Caco-2 (cell line): ENCODE measurements around the gene PRSS58. TPM values are rescaled to one million over a fixed set of nuclear protein-coding genes. Genes with fewer than 3 reads are reported as not detected.
A peak's percentile ranks its signal among the peaks of the same experiment; 100 is the strongest.

Experiments used
- BruUV-seq: library from RNA; stranded (reverse); fragments of 400-500 nt; replicated peaks from 2 replicates; lab custom pipeline; 2021; lab: Mats Ljungman, UMichigan
- CTCF ChIA-PET: fragments of 300-600 bp; sonication (Branson Sonifier 250); formaldehyde crosslinking; loops from one replicate; lab custom pipeline; 2022; ENCODE audit warnings: antibody characterized with exemption; lab: Charles Lee
- POLR2A ChIA-PET: fragments of 300-600 bp; sonication (Branson Sonifier 250); formaldehyde crosslinking; loops from one replicate; lab custom pipeline; 2022; ENCODE audit warnings: antibody characterized with exemption; lab: Charles Lee
- DNase-seq, 2 experiments: peaks; one replicate each; pipeline versions ENCODE4 v3.0.0 to v3.0.0-alpha.2; 2020 to 2022
- H3K27me3 ChIP-seq: replicated peaks from 2 replicates; pipeline ENCODE4 v1.6.0; 2011; ENCODE audit warnings: low read length; ENCODE audit not compliant: control insufficient read depth, insufficient read depth
- H3K36me3 ChIP-seq: 2 replicates; pipeline ENCODE4 v1.5.1; 2011; ENCODE audit warnings: low read length; ENCODE audit not compliant: control insufficient read depth, insufficient read depth
- H3K4me1 ChIP-seq: fragments of 250-450 bp; sonication (Bioruptor Pico); 2 replicates; pipeline ENCODE4 v1.5.1; 2020; ENCODE audit warnings: mild to moderate bottlenecking
- H3K4me3 ChIP-seq: 2 replicates; pipeline ENCODE4 v1.5.1; 2011; ENCODE audit warnings: low read depth, mild to moderate bottlenecking, control low read depth, low read length
- H3K9me3 ChIP-seq: fragments of 250-450 bp; sonication (Bioruptor Pico); 2 replicates; pipeline ENCODE4 v1.5.1; 2020; ENCODE audit warnings: mild to moderate bottlenecking, moderate library complexity
- H3K27ac Mint-ChIP-seq: one replicate; pipeline ENCODE4 v1.8.0; 2022; ENCODE audit warnings: mixed read lengths; ENCODE audit not compliant: unreplicated experiment
- H3K27me3 Mint-ChIP-seq: one replicate; pipeline ENCODE4 v1.8.0; 2022; ENCODE audit warnings: mixed read lengths; ENCODE audit not compliant: insufficient read depth, unreplicated experiment
- H3K36me3 Mint-ChIP-seq: one replicate; pipeline ENCODE4 v1.8.0; 2022; ENCODE audit warnings: mild to moderate bottlenecking, mixed read lengths; ENCODE audit not compliant: insufficient read depth, unreplicated experiment
- H3K4me1 Mint-ChIP-seq: one replicate; pipeline ENCODE4 v1.8.0; 2022; ENCODE audit warnings: low read depth, mixed read lengths; ENCODE audit not compliant: unreplicated experiment
- H3K4me3 Mint-ChIP-seq: one replicate; pipeline ENCODE4 v1.8.0; 2022; ENCODE audit warnings: mild to moderate bottlenecking, moderate library complexity, mixed read lengths; ENCODE audit not compliant: unreplicated experiment
- H3K9me3 Mint-ChIP-seq: one replicate; pipeline ENCODE4 v1.8.0; 2022; ENCODE audit warnings: mixed read lengths; ENCODE audit not compliant: unreplicated experiment
- intact Hi-C: fragments of 100-400 bp; cut with micrococcal nuclease; formaldehyde crosslinking; loops from one replicate; pipeline ENCODE4 v1.10.0; 2022; ENCODE audit not compliant: unreplicated experiment
- total RNA-seq: library from RNA; stranded (reverse); gene quantifications from 2 replicates; pipeline ENCODE4 v1.2.3, GENCODE V29; 2022
- TF ChIP-seq, protein P1 (sequence below), 2 experiments: fragments of 200-600 bp in 1 of 2; IDR thresholded peaks; 1 replicate in 1 of 2; 2 replicates in 1 of 2; pipeline versions ENCODE4 v1.5.1 to v1.8.0; 2011 to 2022; ENCODE audit warnings: antibody characterized with exemption in 1 of 2, control low read depth in 1 of 2, inconsistent platforms in 1 of 2, low read depth in 1 of 2, low read length in 1 of 2, mild to moderate bottlenecking in 1 of 2, moderate library complexity in 1 of 2; ENCODE audit not compliant: insufficient read depth in 1 of 2, severe bottlenecking in 1 of 2, unreplicated experiment in 1 of 2

The PRSS58 gene
- total RNA-seq, 1 experiment from 2014 or later, result not detected

GRCh38 chr7:142301923-142302550 is 44.2 kb upstream of the PRSS58 start:
- ChIA-PET CTCF (interaction anchor here (1.9 kb wide), 1 partner anchor 22 kb away, joined by 6 read pairs; no protein-coding TSS in a partner anchor), POLR2A (no interaction called here)
- H3K27ac Mint-ChIP-seq, result no peak overlapping the region
- TF ChIP-seq, protein P1, sequence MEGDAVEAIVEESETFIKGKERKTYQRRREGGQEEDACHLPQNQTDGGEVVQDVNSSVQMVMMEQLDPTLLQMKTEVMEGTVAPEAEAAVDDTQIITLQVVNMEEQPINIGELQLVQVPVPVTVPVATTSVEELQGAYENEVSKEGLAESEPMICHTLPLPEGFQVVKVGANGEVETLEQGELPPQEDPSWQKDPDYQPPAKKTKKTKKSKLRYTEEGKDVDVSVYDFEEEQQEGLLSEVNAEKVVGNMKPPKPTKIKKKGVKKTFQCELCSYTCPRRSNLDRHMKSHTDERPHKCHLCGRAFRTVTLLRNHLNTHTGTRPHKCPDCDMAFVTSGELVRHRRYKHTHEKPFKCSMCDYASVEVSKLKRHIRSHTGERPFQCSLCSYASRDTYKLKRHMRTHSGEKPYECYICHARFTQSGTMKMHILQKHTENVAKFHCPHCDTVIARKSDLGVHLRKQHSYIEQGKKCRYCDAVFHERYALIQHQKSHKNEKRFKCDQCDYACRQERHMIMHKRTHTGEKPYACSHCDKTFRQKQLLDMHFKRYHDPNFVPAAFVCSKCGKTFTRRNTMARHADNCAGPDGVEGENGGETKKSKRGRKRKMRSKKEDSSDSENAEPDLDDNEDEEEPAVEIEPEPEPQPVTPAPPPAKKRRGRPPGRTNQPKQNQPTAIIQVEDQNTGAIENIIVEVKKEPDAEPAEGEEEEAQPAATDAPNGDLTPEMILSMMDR (IDR thresholded peaks at IDR 0.05; ENCODE audit: insufficient read depth in 1 of 2, low read depth in 1 of 2, low read length in 1 of 2, severe bottlenecking in 1 of 2, unreplicated experiment in 1 of 2), result peak; percentile 56 to 68
- no peaks in the 10 kb centered on the region for H3K36me3 ChIP-seq
- no peaks in the 10 kb centered on the region for H3K9me3 Mint-ChIP-seq
- no peaks in the 10 kb centered on the region; the same call in 1 of the 2 replicates for H3K27me3 ChIP-seq
- no peaks in the 10 kb centered on the region for H3K9me3 ChIP-seq
- peaks cover 19% of the 10 kb centered on the region for H3K27me3 Mint-ChIP-seq
- peak in 1 of 2 experiments; percentile 18 for DNase-seq
- intact Hi-C loops, result loop anchor here (1.0 kb wide), 1 partner anchor 149 kb away; no protein-coding TSS in a partner anchor
- H3K4me1 ChIP-seq, result no peaks in the 10 kb centered on the region
- no peaks in the 10 kb centered on the region for H3K36me3 Mint-ChIP-seq
- H3K4me1 Mint-ChIP-seq, result no peaks in the 10 kb centered on the region
- no TSS peak for BruUV-seq
- no peak overlapping the region for H3K4me3 Mint-ChIP-seq
- no peak overlapping the region for H3K4me3 ChIP-seq

DNA sequence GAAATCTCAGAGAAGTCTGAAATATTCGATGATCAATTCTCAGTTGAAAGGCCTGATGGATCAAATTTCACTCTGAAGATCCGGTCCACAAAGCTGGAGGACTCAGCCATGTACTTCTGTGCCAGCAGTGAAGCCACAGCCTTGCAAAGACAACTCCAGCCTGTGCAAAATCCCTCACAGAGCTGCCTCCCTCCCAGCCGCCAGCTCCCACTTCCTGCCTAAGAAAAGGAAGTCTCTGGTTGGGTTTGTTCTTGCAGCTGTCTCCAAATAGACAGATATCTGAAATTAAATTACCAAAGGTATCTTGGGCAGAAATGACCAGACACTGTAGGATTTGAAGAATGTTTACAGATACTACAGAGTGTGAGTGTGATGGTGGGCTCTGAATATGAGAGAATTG is 43.4 kb upstream of the PRSS58 start:
- H3K27me3 Mint-ChIP-seq, result peaks cover 22% of the 10 kb centered on the region
- Histone ChIP-seq H3K4me1 (no peaks in the 10 kb centered on the region), H3K9me3 (no peaks in the 10 kb centered on the region), H3K36me3 (no peaks in the 10 kb centered on the region), H3K27me3 (no peaks in the 10 kb centered on the region; the same call in 1 of the 2 replicates), H3K4me3 (no peak overlapping the region)
- no peaks in the 10 kb centered on the region for H3K4me1 Mint-ChIP-seq
- CTCF ChIA-PET, result no interaction called here
- no peak overlapping the region for H3K4me3 Mint-ChIP-seq
- intact Hi-C loops, result no loop called here
- no peaks in the 10 kb centered on the region for H3K36me3 Mint-ChIP-seq
- no peak overlapping the region for H3K27ac Mint-ChIP-seq
- POLR2A ChIA-PET, result no interaction called here
- TF ChIP-seq, protein P1 (IDR thresholded peaks at IDR 0.05; ENCODE audit: insufficient read depth in 1 of 2, low read depth in 1 of 2, low read length in 1 of 2, severe bottlenecking in 1 of 2, unreplicated experiment in 1 of 2), result no peak
- no peak for DNase-seq
- H3K9me3 Mint-ChIP-seq, result no peaks in the 10 kb centered on the region
- BruUV-seq, result no TSS peak

DNA sequence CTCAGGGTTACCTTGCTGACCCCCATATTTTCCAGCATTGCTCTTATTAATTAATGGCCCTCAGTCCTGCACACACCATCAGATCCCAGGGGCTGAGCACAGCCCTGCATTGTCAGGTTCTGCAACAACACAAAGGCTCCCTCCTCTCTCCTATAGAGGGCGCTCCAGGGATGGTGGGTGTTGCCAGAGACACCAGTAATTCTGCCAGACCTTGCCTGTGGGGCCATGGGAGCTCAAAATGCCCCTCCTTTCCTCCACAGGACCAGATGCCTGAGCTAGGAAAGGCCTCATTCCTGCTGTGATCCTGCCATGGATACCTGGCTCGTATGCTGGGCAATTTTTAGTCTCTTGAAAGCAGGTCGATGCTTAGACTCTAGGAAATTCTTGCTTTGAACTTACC is 42.8 kb upstream of the PRSS58 start:
- Histone ChIP-seq H3K4me3 (no peak overlapping the region), H3K36me3 (no peaks in the 10 kb centered on the region), H3K9me3 (no peaks in the 10 kb centered on the region), H3K4me1 (no peaks in the 10 kb centered on the region), H3K27me3 (no peaks in the 10 kb centered on the region; the same call in 1 of the 2 replicates)
- no TSS peak for BruUV-seq
- ChIA-PET POLR2A (no interaction called here), CTCF (no interaction called here)
- H3K9me3 Mint-ChIP-seq, result no peaks in the 10 kb centered on the region
- H3K27ac Mint-ChIP-seq, result no peak overlapping the region
- H3K36me3 Mint-ChIP-seq, result no peaks in the 10 kb centered on the region
- TF ChIP-seq, protein P1 (IDR thresholded peaks at IDR 0.05; ENCODE audit: insufficient read depth in 1 of 2, low read depth in 1 of 2, low read length in 1 of 2, severe bottlenecking in 1 of 2, unreplicated experiment in 1 of 2), result peak; percentile 10 to 30
- intact Hi-C loops, result no loop called here
- peak in 1 of 2 experiments; percentile 22 for DNase-seq
- no peaks in the 10 kb centered on the region for H3K4me1 Mint-ChIP-seq
- no peak overlapping the region for H3K4me3 Mint-ChIP-seq
- H3K27me3 Mint-ChIP-seq, result peaks cover 22% of the 10 kb centered on the region
